ENCODE data around the gene CLMP. TPM values are rescaled to one million over a fixed set of nuclear protein-coding genes. Genes with fewer than 3 reads are reported as not detected.

Gene CLMP
- total and polyA plus RNA-seq, 4 donors = 5.2 to 22.9 (median 12.3) TPM

- H3K36me3 ChIP-seq (ENCODE audit: control insufficient read depth in 4 of 4, insufficient read depth in 4 of 4, low read length in 4 of 4) = no peaks in the 10 kb centered on the region
- H3K4me3 ChIP-seq = no peak overlapping the region
- H3K9ac ChIP-seq (ENCODE audit: insufficient read depth in 1 of 2, low read length in 2 of 2) = no peak overlapping the region
- H3K27ac ChIP-seq (ENCODE audit: low read depth in 1 of 2, low read length in 1 of 2) = no peak overlapping the region
- H3K27me3 ChIP-seq (ENCODE audit: control insufficient read depth in 3 of 3, insufficient read depth in 3 of 3, low read length in 2 of 3) = no peaks in the 10 kb centered on the region
- H3K4me1 ChIP-seq (ENCODE audit: control insufficient read depth in 5 of 5, insufficient read depth in 5 of 5, low read length in 5 of 5) = peaks cover 0 to 3% (median 0%) of the 10 kb centered on the region in 5 donors
- no peak for ATAC-seq (ENCODE audit: insufficient read depth, low FRiP score)
- TF ChIP-seq CTCF (IDR thresholded peaks at IDR 0.05; ENCODE audit: control extremely low read depth, extremely low read depth) = no peak
- H3K9me3 ChIP-seq (ENCODE audit: control insufficient read depth in 4 of 4, insufficient read depth in 3 of 4, low read length in 3 of 4) = no peaks in the 10 kb centered on the region
- WGBS, 2 donors = 51 to 77% methylated on average over 5 of the region's 5 CpGs
- DNase-seq = no peak
These were observed 51.6 kb downstream of the CLMP start for GRCh38 chr11:123143476-123143875.

GRCh38 chr11:123139206-123139605 is 55.8 kb downstream of the CLMP start:
- Histone ChIP-seq H3K4me3 (no peak overlapping the region), H3K27ac (ENCODE audit: low read depth in 1 of 2, low read length in 1 of 2) (no peak overlapping the region), H3K27me3 (ENCODE audit: control insufficient read depth in 3 of 3, insufficient read depth in 3 of 3, low read length in 2 of 3) (no peaks in the 10 kb centered on the region), H3K9ac (ENCODE audit: insufficient read depth in 1 of 2, low read length in 2 of 2) (no peak overlapping the region), H3K36me3 (ENCODE audit: control insufficient read depth in 4 of 4, insufficient read depth in 4 of 4, low read length in 4 of 4) (no peaks in the 10 kb centered on the region), H3K4me1 (ENCODE audit: control insufficient read depth in 5 of 5, insufficient read depth in 5 of 5, low read length in 5 of 5) (peaks cover 0 to 28% (median 6%) of the 10 kb centered on the region in 5 donors), H3K9me3 (ENCODE audit: control insufficient read depth in 4 of 4, insufficient read depth in 3 of 4, low read length in 3 of 4) (no peaks in the 10 kb centered on the region)
- DNase-seq (no peak), ATAC-seq (ENCODE audit: insufficient read depth, low FRiP score) (no peak)
- WGBS, 2 donors = 80 to 90% methylated on average over 4 of the region's 4 CpGs
- TF ChIP-seq CTCF (IDR thresholded peaks at IDR 0.05; ENCODE audit: control extremely low read depth, extremely low read depth) = no peak

- H3K27ac ChIP-seq (ENCODE audit: low read depth in 1 of 2, low read length in 1 of 2) = peak overlapping the region in 1 of 2 donors; percentile 33
- H3K27me3 ChIP-seq (ENCODE audit: control insufficient read depth in 3 of 3, insufficient read depth in 3 of 3, low read length in 2 of 3) = no peaks in the 10 kb centered on the region
- peak; percentile 47 for ATAC-seq (ENCODE audit: insufficient read depth, low FRiP score)
- no peaks in the 10 kb centered on the region for H3K36me3 ChIP-seq (ENCODE audit: control insufficient read depth in 4 of 4, insufficient read depth in 4 of 4, low read length in 4 of 4)
- peak; percentile 92 to 95 (median 94) for DNase-seq
- no peak overlapping the region for H3K9ac ChIP-seq (ENCODE audit: insufficient read depth in 1 of 2, low read length in 2 of 2)
- H3K4me3 ChIP-seq = no peak overlapping the region
- 30 to 38% methylated on average over 24 of the region's 24 CpGs for WGBS, 2 donors
- no peak for TF ChIP-seq CTCF (IDR thresholded peaks at IDR 0.05; ENCODE audit: control extremely low read depth, extremely low read depth)
- H3K9me3 ChIP-seq (ENCODE audit: control insufficient read depth in 4 of 4, insufficient read depth in 3 of 4, low read length in 3 of 4) = no peaks in the 10 kb centered on the region
- H3K4me1 ChIP-seq (ENCODE audit: control insufficient read depth in 5 of 5, insufficient read depth in 5 of 5, low read length in 5 of 5) = peaks cover 0 to 28% (median 6%) of the 10 kb centered on the region in 5 donors
These were observed 57.4 kb downstream of the CLMP start for GRCh38 chr11:123137431-123138224.
